K562 (cell line): ENCODE results near the gene MAPK13. TPM values are rescaled to one million over a fixed set of nuclear protein-coding genes. Genes with fewer than 3 reads are reported as not detected.

Source experiments
- ATF7 ChIP-seq: fragments of 450-650 bp; IDR thresholded peaks from 2 replicates; pipeline ENCODE4 v1.7.1; 2014; ENCODE audit warnings: mild to moderate bottlenecking, moderate library complexity
- CAMTA2 ChIP-seq: fragments of 250-450 bp; sonication (Bioruptor Pico); conservative IDR thresholded peaks from 2 replicates; pipeline ENCODE4 v1.5.1; 2022
- CREBBP ChIP-seq: IDR thresholded peaks from one replicate; pipeline ENCODE4 v1.6.1; 2012; ENCODE audit warnings: low read depth, mild to moderate bottlenecking, control low read depth, inconsistent platforms, low read length
- L3MBTL2 ChIP-seq: fragments of 450-650 bp; IDR thresholded peaks from 2 replicates; pipeline ENCODE4 v1.6.1; 2016; ENCODE audit warnings: mild to moderate bottlenecking, moderate library complexity
- LEF1 ChIP-seq: fragments of 450-650 bp; IDR thresholded peaks from 2 replicates; pipeline ENCODE4 v1.6.1; 2016; ENCODE audit warnings: mild to moderate bottlenecking
- MGA ChIP-seq: fragments of 450-650 bp; IDR thresholded peaks from 2 replicates; pipeline ENCODE4 v1.6.1; 2016; ENCODE audit warnings: mild to moderate bottlenecking, moderate library complexity
- POLR2G ChIP-seq: fragments of 200-400 bp; formaldehyde crosslinking; IDR thresholded peaks from 2 replicates; pipeline ENCODE4 v1.6.1; 2017; ENCODE audit warnings: low read depth, mild to moderate bottlenecking, antibody characterized with exemption, low read length, moderate library complexity
- ZNF311 ChIP-seq: fragments of 250-450 bp; sonication (Bioruptor Pico); IDR thresholded peaks from 2 replicates; pipeline ENCODE4 v1.4.0; 2020; ENCODE audit warnings: mild to moderate bottlenecking, moderate library complexity
- ZNF384 ChIP-seq: IDR thresholded peaks from 2 replicates; pipeline ENCODE4 v1.6.1; 2012; ENCODE audit warnings: low read depth, low read length, improper control_type of control experiment
- ZNF830 ChIP-seq: fragments of 250-450 bp; sonication (Bioruptor Pico); IDR thresholded peaks from 2 replicates; pipeline ENCODE4 v1.5.0; 2021; ENCODE audit warnings: mild to moderate bottlenecking
- polyA plus RNA-seq, 8 experiments: library from polyadenylated mRNA; depleted of rRNA in 4 of 8; stranded (reverse) in 5 of 8; unstranded in 3 of 8; fragments of >200 nt; fragmentation: Nextera tagmentation in 2 of 8; fragmentation: Illumina TruSeq in 1 of 8; extraction: Ambion mirVana in 2 of 8; extraction: Trizol in 1 of 8; gene quantifications; 2 replicates each; pipeline versions ENCODE4 v1.2.1 to v1.2.3, GENCODE V29; 2011 to 2014; ENCODE audit warnings: inconsistent platforms in 1 of 8, missing spikeins in 1 of 8
- total RNA-seq, 7 experiments: library from RNA; depleted of rRNA in 6 of 7; stranded (reverse); fragments of >200 nt in 6 of 7; fragmentation: Illumina TruSeq in 2 of 7; extraction: Trizol in 2 of 7; gene quantifications; 2 replicates each; pipeline versions ENCODE4 v1.2.1 to v1.2.3, GENCODE V29; 2011 to 2021; ENCODE audit warnings: low replicate concordance in 1 of 7
- TF ChIP-seq, protein P1 (sequence below), 2 experiments: IDR thresholded peaks; 2 replicates each; pipeline ENCODE4 v1.6.1; 2012; ENCODE audit warnings: improper control_type of control experiment in 2 of 2, low read depth in 2 of 2, low read length in 2 of 2, borderline replicate concordance in 1 of 2

MAPK13 gene
- total and polyA plus RNA-seq, 9 of the 15 experiments (the other 6 are each of a cell fraction or from before 2014, with no cell fraction given) = 0.03 to 2.3 (median 0.48) TPM; not detected in 1

- TF ChIP-seq CAMTA2 (CRISPR knock-in tag) = no peak
- peak; percentile 61; the same call in 1 of the 2 replicates for TF ChIP-seq ATF7
- no peak for TF ChIP-seq CREBBP
- TF ChIP-seq, protein P1, sequence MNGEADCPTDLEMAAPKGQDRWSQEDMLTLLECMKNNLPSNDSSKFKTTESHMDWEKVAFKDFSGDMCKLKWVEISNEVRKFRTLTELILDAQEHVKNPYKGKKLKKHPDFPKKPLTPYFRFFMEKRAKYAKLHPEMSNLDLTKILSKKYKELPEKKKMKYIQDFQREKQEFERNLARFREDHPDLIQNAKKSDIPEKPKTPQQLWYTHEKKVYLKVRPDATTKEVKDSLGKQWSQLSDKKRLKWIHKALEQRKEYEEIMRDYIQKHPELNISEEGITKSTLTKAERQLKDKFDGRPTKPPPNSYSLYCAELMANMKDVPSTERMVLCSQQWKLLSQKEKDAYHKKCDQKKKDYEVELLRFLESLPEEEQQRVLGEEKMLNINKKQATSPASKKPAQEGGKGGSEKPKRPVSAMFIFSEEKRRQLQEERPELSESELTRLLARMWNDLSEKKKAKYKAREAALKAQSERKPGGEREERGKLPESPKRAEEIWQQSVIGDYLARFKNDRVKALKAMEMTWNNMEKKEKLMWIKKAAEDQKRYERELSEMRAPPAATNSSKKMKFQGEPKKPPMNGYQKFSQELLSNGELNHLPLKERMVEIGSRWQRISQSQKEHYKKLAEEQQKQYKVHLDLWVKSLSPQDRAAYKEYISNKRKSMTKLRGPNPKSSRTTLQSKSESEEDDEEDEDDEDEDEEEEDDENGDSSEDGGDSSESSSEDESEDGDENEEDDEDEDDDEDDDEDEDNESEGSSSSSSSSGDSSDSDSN (IDR thresholded peaks at IDR 0.05; ENCODE audit: borderline replicate concordance in 1 of 2, low read depth in 2 of 2, low read length in 2 of 2) = peak in 1 of 2 experiments; percentile 77; a peak in 1 of 4 replicates
- TF ChIP-seq ZNF830 (CRISPR knock-in tag) = no peak
- peak; percentile 51 for TF ChIP-seq POLR2G
- peak; percentile 72; the same call in 1 of the 2 replicates for TF ChIP-seq L3MBTL2
- peak; percentile 73 for TF ChIP-seq MGA
- TF ChIP-seq ZNF384 = no peak
- no peak for TF ChIP-seq ZNF311
- TF ChIP-seq LEF1 = no peak
Observed at GRCh38 chr6:36127462-36128016, 2.8 kb upstream of the MAPK13 start (continued).
